HCT116 (cell line): ENCODE measurements around the gene AEBP2. TPM values are rescaled to one million over a fixed set of nuclear protein-coding genes. Genes with fewer than 3 reads are reported as not detected.

Experiments used
- ATAC-seq: fragments of 200-7000 bp; cut with Tn5 transposase; 2 replicates; pipeline ENCODE4 v1.9.1; 2020; ENCODE audit warnings: mild to moderate bottlenecking, moderate library complexity
- BruUV-seq: library from RNA; stranded (reverse); fragments of 400-500 nt; replicated peaks from 2 replicates; lab custom pipeline; 2021; lab: Mats Ljungman, UMichigan
- CTCF ChIA-PET: fragments of 300-600 bp; sonication (Branson Sonifier 250); formaldehyde crosslinking; loops from one replicate; lab custom pipeline; 2021; ENCODE audit warnings: antibody characterized with exemption; lab: Charles Lee
- POLR2A ChIA-PET: fragments of 300-600, 350-600 bp; sonication (Branson Sonifier 250); formaldehyde crosslinking; loops from one replicate; lab custom pipeline; 2021; ENCODE audit warnings: antibody characterized with exemption; lab: Charles Lee
- RAD21 ChIA-PET, 2 experiments: fragments of 300-600 bp; sonication (Branson Sonifier 250); formaldehyde crosslinking; loops; one replicate each; lab custom pipeline; 2023; ENCODE audit warnings: low total read pairs in 2 of 2; ENCODE audit not compliant: uncharacterized antibody in 2 of 2, unreplicated experiment in 2 of 2, low non-redundant PET in 1 of 2; lab: Charles Lee
- DNase-seq: peaks from one replicate; pipeline ENCODE4 v3.0.0-alpha.2; 2010; ENCODE audit warnings: low read depth, low spot score
- H2AFZ ChIP-seq: fragments of 200-600 bp; shearing (Covaris generic), sonication (generic); 2 replicates; pipeline ENCODE4 v1.6.1; 2017; ENCODE audit warnings: low read depth, mixed run types, mixed read lengths, antibody characterized with exemption, low read length; ENCODE audit not compliant: poor library complexity, severe bottlenecking
- H3K27ac ChIP-seq: 2 replicates; pipeline ENCODE4 v1.5.1; 2012; ENCODE audit warnings: low read depth, low read length
- H3K27me3 ChIP-seq: fragments of 200-600 bp; sonication (generic); 2 replicates; pipeline ENCODE4 v1.6.1; 2016; ENCODE audit warnings: mixed run types, low read length, mixed read lengths; ENCODE audit not compliant: insufficient read depth
- H3K36me3 ChIP-seq, 2 experiments: fragments of 200-500 bp in 1 of 2; fragments of 200-600 bp in 1 of 2; sonication (Bioruptor generic) in 1 of 2; sonication (generic) in 1 of 2; 2 replicates each; pipeline versions ENCODE4 v1.5.1 to v1.6.1; 2014 to 2016; ENCODE audit warnings: low read length in 2 of 2, inconsistent platforms in 1 of 2, mixed read lengths in 1 of 2, mixed run types in 1 of 2; ENCODE audit not compliant: insufficient read depth in 2 of 2, control insufficient read depth in 1 of 2
- H3K4me1 ChIP-seq, 2 experiments: fragments of 200-600 bp in 1 of 2; sonication (generic) in 1 of 2; 2 replicates each; pipeline versions ENCODE4 v1.5.1 to v1.6.1; 2012 to 2017; ENCODE audit warnings: low read length in 2 of 2, inconsistent platforms in 1 of 2, mild to moderate bottlenecking in 1 of 2, mixed read lengths in 1 of 2, mixed run types in 1 of 2, moderate library complexity in 1 of 2; ENCODE audit not compliant: insufficient read depth in 2 of 2, control insufficient read depth in 1 of 2
- H3K4me2 ChIP-seq: fragments of 200-600 bp; sonication (generic); 2 replicates; pipeline ENCODE4 v1.6.1; 2017; ENCODE audit warnings: mixed run types, low read length, mixed read lengths
- H3K4me3 ChIP-seq, 2 experiments: fragments of 200-600 bp in 1 of 2; sonication (generic) in 1 of 2; replicated peaks in 1 of 2; 2 replicates each; pipeline ENCODE4 v1.5.1; 2011 to 2016; ENCODE audit warnings: low read length in 2 of 2, control low read depth in 1 of 2, low read depth in 1 of 2, mild to moderate bottlenecking in 1 of 2, mixed read lengths in 1 of 2, mixed run types in 1 of 2
- H3K79me2 ChIP-seq: fragments of 200-600 bp; sonication (generic); 2 replicates; pipeline ENCODE4 v1.6.1; 2017; ENCODE audit warnings: mild to moderate bottlenecking, mixed run types, low read length, moderate library complexity, mixed read lengths; ENCODE audit not compliant: insufficient read depth
- H3K9ac ChIP-seq: fragments of 200-600 bp; sonication (generic); 2 replicates; pipeline ENCODE4 v1.6.1; 2016; ENCODE audit warnings: low read length, mixed read lengths
- H3K9me2 ChIP-seq: fragments of 200-600 bp; sonication (generic), shearing (Covaris generic); 2 replicates; pipeline ENCODE4 v1.6.1; 2017; ENCODE audit warnings: mixed run types, mild to moderate bottlenecking, moderate library complexity; ENCODE audit not compliant: insufficient read depth
- H3K9me3 ChIP-seq, 2 experiments: fragments of 200-500 bp in 1 of 2; fragments of 200-600 bp in 1 of 2; sonication (Bioruptor generic) in 1 of 2; sonication (generic) in 1 of 2; 2 replicates each; pipeline ENCODE4 v1.6.1; 2014 to 2017; ENCODE audit warnings: low read length in 2 of 2, mixed read lengths in 2 of 2, inconsistent platforms in 1 of 2, low read depth in 1 of 2, mild to moderate bottlenecking in 1 of 2, mixed run types in 1 of 2, moderate library complexity in 1 of 2; ENCODE audit not compliant: control insufficient read depth in 1 of 2, insufficient read depth in 1 of 2
- H4K20me1 ChIP-seq: fragments of 200-600 bp; sonication (generic), shearing (Covaris generic); 2 replicates; pipeline ENCODE4 v1.6.1; 2017; ENCODE audit warnings: mixed run types, mild to moderate bottlenecking, moderate library complexity; ENCODE audit not compliant: insufficient read depth
- ATF3 ChIP-seq: IDR thresholded peaks from 2 replicates; pipeline ENCODE4 v1.6.1; 2012
- CBX3 ChIP-seq: IDR thresholded peaks from 2 replicates; pipeline ENCODE4 v1.6.1; 2012; ENCODE audit warnings: low read depth
- CEBPB ChIP-seq: IDR thresholded peaks from 2 replicates; pipeline ENCODE4 v1.6.1; 2012; ENCODE audit warnings: low read depth
- EGR1 ChIP-seq: IDR thresholded peaks from 2 replicates; pipeline ENCODE4 v1.6.1; 2012; ENCODE audit warnings: low read depth
- EZH2 ChIP-seq: fragments of 200-600 bp; sonication (generic); IDR thresholded peaks from 2 replicates; pipeline ENCODE4 v1.6.1; 2017; ENCODE audit warnings: antibody characterized with exemption, mixed run types
- JUND ChIP-seq: IDR thresholded peaks from 2 replicates; pipeline ENCODE4 v1.6.1; 2012
- MAX ChIP-seq: IDR thresholded peaks from 2 replicates; pipeline ENCODE4 v1.6.1; 2012
- POLR2AphosphoS5 ChIP-seq: IDR thresholded peaks from 2 replicates; pipeline ENCODE4 v1.6.1; 2011; ENCODE audit warnings: mild to moderate bottlenecking, low read depth, low read length, moderate library complexity
- REST ChIP-seq: IDR thresholded peaks from 2 replicates; pipeline ENCODE4 v1.6.1; 2012; ENCODE audit warnings: low read depth
- SP1 ChIP-seq: IDR thresholded peaks from 2 replicates; pipeline ENCODE4 v1.6.1; 2012; ENCODE audit warnings: low read depth
- SRF ChIP-seq: IDR thresholded peaks from 2 replicates; pipeline ENCODE4 v1.6.1; 2012; ENCODE audit warnings: low read depth
- ZFX ChIP-seq: fragments of 450-650 bp; IDR thresholded peaks from 2 replicates; pipeline ENCODE4 v1.6.1; 2017
- ZNF274 ChIP-seq: fragments of 200-500 bp; sonication (Bioruptor generic); IDR thresholded peaks from 2 replicates; pipeline ENCODE4 v1.6.1; 2014; ENCODE audit warnings: mild to moderate bottlenecking, low read depth, low read length, inconsistent platforms
- intact Hi-C: fragments of 100-400 bp; cut with micrococcal nuclease; formaldehyde crosslinking; loops from 2 replicates; pipeline ENCODE4 v1.10.0; 2022
- total RNA-seq: library from RNA; stranded (reverse); gene quantifications from one replicate; pipeline ENCODE4 v1.2.1, GENCODE V29; 2021; ENCODE audit not compliant: unreplicated experiment

AEBP2 gene
- total RNA-seq, 1 experiment from 2014 or later: 44.6 TPM

GRCh38 chr12:19529951-19530636 lies 90.8 kb downstream of the AEBP2 start (continued):
- TF ChIP-seq SRF (peak; percentile 51; the same call in 1 of the 2 replicates), JUND (0 out of 2 replicates have a peak, but pooled peaks have one; percentile 39), SP1 (0 out of 2 replicates have a peak, but pooled peaks have one; percentile 16)

GRCh38 chr12:19530637-19531023 lies 91.3 kb downstream of the AEBP2 start:
- H3K4me3 ChIP-seq: no peak overlapping the region
- ChIA-PET RAD21 (no interaction called here), CTCF (no interaction called here), POLR2A (no interaction called here)
- H3K9me2 ChIP-seq: no peaks in the 10 kb centered on the region
- intact Hi-C loops: no loop called here
- no peaks in the 10 kb centered on the region for H3K79me2 ChIP-seq
- H3K27me3 ChIP-seq: no peaks in the 10 kb centered on the region
- TF ChIP-seq EGR1 (no peak), JUND (no peak)
- H3K9me3 ChIP-seq: peaks cover 5 to 7% of the 10 kb centered on the region in 2 experiments; a peak in 3 of 4 replicates
- H4K20me1 ChIP-seq: no peaks in the 10 kb centered on the region
- peaks cover 3 to 21% of the 10 kb centered on the region in 2 experiments; a peak in 2 of 4 replicates for H3K4me1 ChIP-seq
- DNase-seq (no peak), ATAC-seq (no peak)
- no peaks in the 10 kb centered on the region; a peak in 1 of 4 replicates for H3K36me3 ChIP-seq
- no peak overlapping the region for H3K9ac ChIP-seq
- no TSS peak for BruUV-seq
- peak overlapping the region; percentile 26; the same call in 1 of the 2 replicates for H3K4me2 ChIP-seq
- H3K27ac ChIP-seq: no peak overlapping the region
- H2AFZ ChIP-seq: no peak overlapping the region

GRCh38 chr12:19533567-19533966 lies 94.3 kb downstream of the AEBP2 start:
- Histone ChIP-seq H3K79me2 (no peaks in the 10 kb centered on the region), H3K9me3 (peaks cover 9 to 12% of the 10 kb centered on the region in 2 experiments; a peak in 3 of 4 replicates)
- TF ChIP-seq POLR2AphosphoS5 (no peak), EZH2 (no peak), ZNF274 (no peak), ZFX (no peak), MAX (no peak), JUND (no peak), EGR1 (no peak), SP1 (no peak), CBX3 (no peak), ATF3 (no peak), REST (no peak), CEBPB (no peak)

More at GRCh38 chr12:19533567-19533966, 94.3 kb downstream of the AEBP2 start:
- no peak overlapping the region for H3K4me3 ChIP-seq
- no peak overlapping the region for H2AFZ ChIP-seq
- no peaks in the 10 kb centered on the region for H4K20me1 ChIP-seq
- H3K9ac ChIP-seq: no peak overlapping the region
- no peak overlapping the region for H3K27ac ChIP-seq
- H3K27me3 ChIP-seq: no peaks in the 10 kb centered on the region
- intact Hi-C loops: no loop called here
- ChIA-PET RAD21 (no interaction called here), POLR2A (no interaction called here), CTCF (no interaction called here)
- H3K4me1 ChIP-seq: peaks cover 3 to 21% of the 10 kb centered on the region in 2 experiments; a peak in 2 of 4 replicates
- no peaks in the 10 kb centered on the region; a peak in 1 of 4 replicates for H3K36me3 ChIP-seq
- DNase-seq (no peak), ATAC-seq (no peak)
- H3K9me2 ChIP-seq: no peaks in the 10 kb centered on the region
- H3K4me2 ChIP-seq: no peak overlapping the region
- no TSS peak for BruUV-seq
